GM23338 (cell line): ENCODE measurements around the gene RASL11B. TPM values are rescaled to one million over a fixed set of nuclear protein-coding genes. Genes with fewer than 3 reads are reported as not detected.

Source experiments
- ATAC-seq: fragments of 200-7000 bp; cut with Tn5 transposase; 3 replicates; pipeline ENCODE4 v1.9.1; 2020
- DNase-seq: peaks from one replicate; pipeline ENCODE4 v3.0.0-alpha.2; 2015; ENCODE audit warnings: low spot score
- H2AFZ ChIP-seq: fragments of 200-600 bp; sonication (generic); 2 replicates; pipeline ENCODE4 v1.8.0; 2016; ENCODE audit warnings: antibody characterized with exemption, mild to moderate bottlenecking, moderate library complexity
- H3F3A ChIP-seq: fragments of 200-600 bp; sonication (generic); replicated peaks from 2 replicates; pipeline ENCODE4 v1.8.0; 2017; ENCODE audit warnings: antibody characterized with exemption, mixed run types, low read depth
- H3K27ac ChIP-seq: fragments of 200-600 bp; sonication (generic); 2 replicates; pipeline ENCODE4 v1.6.1; 2016; ENCODE audit warnings: low read depth
- H3K27me3 ChIP-seq: fragments of 200-600 bp; sonication (generic); 2 replicates; pipeline ENCODE4 v1.8.0; 2016; ENCODE audit warnings: mild to moderate bottlenecking, mixed run types, moderate library complexity; ENCODE audit not compliant: insufficient read depth
- H3K36me3 ChIP-seq: fragments of 200-600 bp; sonication (generic); 2 replicates; pipeline ENCODE4 v1.8.0; 2016; ENCODE audit warnings: mild to moderate bottlenecking; ENCODE audit not compliant: insufficient read depth
- H3K4me1 ChIP-seq: fragments of 200-600 bp; sonication (generic); 2 replicates; pipeline ENCODE4 v1.8.0; 2016; ENCODE audit warnings: mild to moderate bottlenecking, moderate library complexity; ENCODE audit not compliant: insufficient read depth
- H3K4me2 ChIP-seq: fragments of 200-600 bp; sonication (generic); 2 replicates; pipeline ENCODE4 v1.7.1; 2017; ENCODE audit warnings: mixed run types
- H3K4me3 ChIP-seq: fragments of 200-600 bp; sonication (generic); 2 replicates; pipeline ENCODE4 v1.6.1; 2016; ENCODE audit warnings: mixed run types
- H3K79me2 ChIP-seq: fragments of 200-600 bp; sonication (generic); replicated peaks from 2 replicates; pipeline ENCODE4 v1.8.0; 2017; ENCODE audit warnings: mild to moderate bottlenecking; ENCODE audit not compliant: insufficient read depth
- H3K9me2 ChIP-seq: fragments of 200-600 bp; sonication (generic); 2 replicates; pipeline ENCODE4 v1.8.0; 2017; ENCODE audit not compliant: insufficient read depth
- H4K20me1 ChIP-seq: fragments of 200-600 bp; sonication (generic); replicated peaks from 2 replicates; pipeline ENCODE4 v1.8.0; 2017; ENCODE audit warnings: mild to moderate bottlenecking; ENCODE audit not compliant: insufficient read depth
- H3K27ac Mint-ChIP-seq: 2 replicates; pipeline ENCODE4 v1.8.0; 2020; ENCODE audit warnings: inconsistent platforms, mild to moderate bottlenecking, moderate library complexity, mixed read lengths
- H3K27me3 Mint-ChIP-seq: 3 replicates; pipeline ENCODE4 v1.8.0; 2022; ENCODE audit warnings: low read depth, mild to moderate bottlenecking, moderate library complexity, mixed read lengths, inconsistent platforms; ENCODE audit not compliant: insufficient read depth, poor library complexity
- H3K36me3 Mint-ChIP-seq: 3 replicates; pipeline ENCODE4 v1.8.0; 2021; ENCODE audit warnings: low read depth, mild to moderate bottlenecking, inconsistent platforms, moderate library complexity, mixed read lengths
- H3K4me1 Mint-ChIP-seq: 3 replicates; pipeline ENCODE4 v1.8.0; 2020; ENCODE audit warnings: mild to moderate bottlenecking, inconsistent platforms, mixed read lengths
- H3K4me3 Mint-ChIP-seq: 3 replicates; pipeline ENCODE4 v1.8.0; 2021; ENCODE audit warnings: moderate library complexity, mild to moderate bottlenecking, inconsistent platforms, mixed read lengths
- H3K9me3 Mint-ChIP-seq: 3 replicates; pipeline ENCODE4 v1.8.0; 2020; ENCODE audit warnings: moderate library complexity, mild to moderate bottlenecking, inconsistent platforms, mixed read lengths
- CREB1 ChIP-seq: fragments of 250-450 bp; sonication (Bioruptor Pico); IDR thresholded peaks from 2 replicates; pipeline ENCODE4 v1.5.0; 2020; ENCODE audit warnings: low read depth, mild to moderate bottlenecking, moderate library complexity
- CTCF ChIP-seq, 2 experiments: fragments of 200-600 bp in 1 of 2; sonication (generic) in 1 of 2; conservative IDR thresholded peaks; 2 replicates each; pipeline versions ENCODE4 v1.5.1 to v1.6.1; 2016 to 2017; ENCODE audit warnings: antibody characterized with exemption in 2 of 2, low read depth in 2 of 2, mild to moderate bottlenecking in 2 of 2, moderate library complexity in 1 of 2
- ETS1 ChIP-seq: IDR thresholded peaks from 2 replicates; pipeline ENCODE4 v1.6.1; 2016; ENCODE audit warnings: antibody characterized with exemption
- EZH2 ChIP-seq: fragments of 200-600 bp; sonication (generic); IDR thresholded peaks from one replicate; pipeline ENCODE4 v1.8.0; 2017; ENCODE audit warnings: antibody characterized with exemption, mild to moderate bottlenecking, low read depth; ENCODE audit not compliant: unreplicated experiment
- JUNB ChIP-seq: IDR thresholded peaks from one replicate; pipeline ENCODE4 v1.6.1; 2016; ENCODE audit warnings: antibody characterized with exemption; ENCODE audit not compliant: unreplicated experiment
- NANOG ChIP-seq: IDR thresholded peaks from 2 replicates; pipeline ENCODE4 v1.6.1; 2016; ENCODE audit warnings: antibody characterized with exemption, borderline replicate concordance
- POLR2AphosphoS5 ChIP-seq: IDR thresholded peaks from 2 replicates; pipeline ENCODE4 v1.6.1; 2016; ENCODE audit warnings: antibody characterized with exemption, low read depth
- REST ChIP-seq: IDR thresholded peaks from one replicate; pipeline ENCODE4 v1.6.1; 2018; ENCODE audit warnings: antibody characterized with exemption; ENCODE audit not compliant: unreplicated experiment
- STAT1 ChIP-seq: IDR thresholded peaks from one replicate; pipeline ENCODE4 v1.6.1; 2016; ENCODE audit warnings: antibody characterized with exemption; ENCODE audit not compliant: unreplicated experiment
- ZNF114 ChIP-seq: fragments of 250-450 bp; sonication (Bioruptor Pico); IDR thresholded peaks from 2 replicates; pipeline ENCODE4 v1.5.0; 2020; ENCODE audit warnings: mild to moderate bottlenecking, moderate library complexity
- ZNF331 ChIP-seq: fragments of 250-450 bp; sonication (Bioruptor Pico); IDR thresholded peaks from 2 replicates; pipeline ENCODE4 v1.5.0; 2020; ENCODE audit warnings: low read depth, mild to moderate bottlenecking, moderate library complexity
- ZNF462 ChIP-seq: fragments of 250-450 bp; sonication (Bioruptor Pico); IDR thresholded peaks from 2 replicates; pipeline ENCODE4 v1.5.0; 2020; ENCODE audit warnings: mild to moderate bottlenecking, moderate library complexity
- polyA plus RNA-seq: library from polyadenylated mRNA; unstranded; fragments of >200 nt; fragmentation: Nextera tagmentation; extraction: Ambion mirVana; gene quantifications from 2 replicates; pipeline ENCODE4 v1.2.1, GENCODE V29; 2016
- total RNA-seq: library from RNA; depleted of rRNA; stranded (reverse); fragments of >200 nt; shearing (Covaris generic); gene quantifications from 2 replicates; pipeline ENCODE4 v1.2.3, GENCODE V29; 2014

The RASL11B gene
- total and polyA plus RNA-seq, 2 experiments from 2014 or later, result 69.7 to 100.0 TPM

- H3K4me2 ChIP-seq, result no peak overlapping the region
- Mint-ChIP-seq H3K4me3 (no peak overlapping the region), H3K36me3 (peaks cover 13% of the 10 kb centered on the region), H3K4me1 (no peaks in the 10 kb centered on the region; the same call in 2 of the 3 replicates), H3K9me3 (peaks cover 10% of the 10 kb centered on the region), H3K27me3 (peaks cover 5% of the 10 kb centered on the region), H3K27ac (no peak overlapping the region)
- no peaks in the 10 kb centered on the region for H3F3A ChIP-seq
- TF ChIP-seq CREB1 (no peak), JUNB (no peak), EZH2 (no peak), NANOG (no peak), REST (no peak), POLR2AphosphoS5 (no peak), STAT1 (no peak), CTCF (conservative IDR thresholded peaks at IDR 0.05; ENCODE audit: low read depth in 2 of 2) (no peak), ZNF114 (CRISPR knock-in tag) (no peak), ZNF462 (CRISPR knock-in tag) (no peak), ZNF331 (CRISPR knock-in tag) (no peak), ETS1 (no peak)
- H3K4me1 ChIP-seq, result no peaks in the 10 kb centered on the region
- H3K27ac ChIP-seq, result no peak overlapping the region
- H4K20me1 ChIP-seq, result no peaks in the 10 kb centered on the region
- H3K27me3 ChIP-seq, result no peaks in the 10 kb centered on the region
- no peaks in the 10 kb centered on the region for H3K36me3 ChIP-seq
- no peak overlapping the region for H3K4me3 ChIP-seq
- H3K9me2 ChIP-seq, result peaks cover 22% of the 10 kb centered on the region
- ATAC-seq (no peak), DNase-seq (no peak)
- H3K79me2 ChIP-seq, result no peaks in the 10 kb centered on the region
- H2AFZ ChIP-seq, result no peak overlapping the region
Observed at GRCh38 chr4:52891743-52892142, 29.6 kb downstream of the RASL11B start.
